Glomerular endothelial cell (primary cell): ENCODE measurements around the gene PLAAT3. TPM values are rescaled to one million over a fixed set of nuclear protein-coding genes. Genes with fewer than 3 reads are reported as not detected.
"Not testable (repeated sequence)": the region's sequence is repeated elsewhere in the genome, so short reads cannot be mapped to it uniquely, and the experiment has no call there.

Experiments
- DNase-seq: peaks from one replicate; pipeline ENCODE4 v3.0.0-alpha.2; 2011; ENCODE audit warnings: low read depth, low spot score; ENCODE audit errors: extremely low read depth
- total RNA-seq: library from RNA; depleted of rRNA; stranded (reverse); fragments of >200 nt; gene quantifications from 2 replicates; pipeline ENCODE4 v1.2.3, GENCODE V29; 2015

The PLAAT3 gene
- total RNA-seq, 1 donor from 2014 or later: 21.7 TPM

GRCh38 chr11:63547061-63547460 is 67.2 kb downstream of the PLAAT3 start:
- DNase-seq: no peak

- no peak for DNase-seq
Observed at GRCh38 chr11:63543711-63544110, 70.5 kb downstream of the PLAAT3 start.

GRCh38 chr11:63542506-63542905 is 71.7 kb downstream of the PLAAT3 start:
- DNase-seq: not testable (repeated sequence)

- no peak for DNase-seq
Observed at GRCh38 chr11:63537293-63538101, 76.7 kb downstream of the PLAAT3 start.

GRCh38 chr11:63536669-63537292 is 77.5 kb downstream of the PLAAT3 start, which contains the start of gene PLAAT4:
TSS of gene PLAAT4 (plus strand) at chr11:63536808. CDS start at chr11:63536869, 61 bp downstream.
- DNase-seq: no peak

GRCh38 chr11:63535734-63536133 is 78.5 kb downstream of the PLAAT3 start:
- DNase-seq: no peak

GRCh38 chr11:63534895-63535461 is 79.3 kb downstream of the PLAAT3 start:
- DNase-seq: no peak

GRCh38 chr11:63534076-63534475 is 80.2 kb downstream of the PLAAT3 start:
- no peak for DNase-seq

- no peak for DNase-seq
Observed at GRCh38 chr11:63532799-63533475, 81.3 kb downstream of the PLAAT3 start.

GRCh38 chr11:63532117-63532516 is 82.1 kb downstream of the PLAAT3 start:
- no peak for DNase-seq

- DNase-seq: not testable (repeated sequence)
Observed at GRCh38 chr11:63531074-63531792, 83.0 kb downstream of the PLAAT3 start.

GRCh38 chr11:63530021-63530420 is 84.2 kb downstream of the PLAAT3 start:
- DNase-seq: no peak

- not testable (repeated sequence) for DNase-seq
Observed at GRCh38 chr11:63529373-63529772, 84.9 kb downstream of the PLAAT3 start.

- not testable (repeated sequence) for DNase-seq
Observed at GRCh38 chr11:63528729-63529278, 85.4 kb downstream of the PLAAT3 start.

- not testable (repeated sequence) for DNase-seq
Observed at GRCh38 chr11:63528156-63528555, 86.1 kb downstream of the PLAAT3 start.

GRCh38 chr11:63527667-63528066 is 86.6 kb downstream of the PLAAT3 start:
- DNase-seq: no peak
